ENCODE measurements around the gene SLC29A2. TPM values are rescaled to one million over a fixed set of nuclear protein-coding genes. Genes with fewer than 3 reads are reported as not detected.

SLC29A2 gene
- total RNA-seq, 1 experiment from 2014 or later: 36.1 TPM

GRCh38 chr11:66335531-66336233 lies 35.9 kb downstream of the SLC29A2 start:
- Histone ChIP-seq H2AFZ (peak overlapping the region; percentile 74), H3K9me3 (ENCODE audit: insufficient read depth, low read depth) (no peaks in the 10 kb centered on the region), H3K27ac (peak overlapping the region; percentile 65), H3K4me2 (peak overlapping the region; percentile 82), H3F3A (ENCODE audit: insufficient read depth, low read depth) (peaks cover 17% of the 10 kb centered on the region; the same call in 1 of the 2 replicates), H3K36me3 (ENCODE audit: low read depth) (no peaks in the 10 kb centered on the region), H3K79me2 (ENCODE audit: low read depth) (peaks cover 8% of the 10 kb centered on the region; the same call in 1 of the 2 replicates), H3K4me1 (replicated peaks; ENCODE audit: insufficient read depth) (peaks cover 16% of the 10 kb centered on the region), H3K9me2 (ENCODE audit: insufficient read depth) (no peaks in the 10 kb centered on the region), H4K20me1 (ENCODE audit: insufficient read depth) (peaks cover 8% of the 10 kb centered on the region), H3K4me3 (peak overlapping the region; percentile 79), H3K27me3 (ENCODE audit: insufficient read depth, low read depth) (no peaks in the 10 kb centered on the region)
- ChIA-PET CTCF (interaction anchor here (0.6 to 2.8 kb wide), 7 partner anchors 10 to 118 kb away, joined by 3 to 30 read pairs (median 3); partner anchors contain the start of genes MRPL11 and YIF1A), POLR2A (ENCODE audit: unreplicated experiment) (interaction anchor here (0.6 to 2.0 kb wide), 5 partner anchors 11 to 720 kb away, joined by 3 to 46 read pairs (median 5); no protein-coding TSS in a partner anchor)
- BruUV-seq (replicated peaks): no TSS peak
- intact Hi-C loops (cut with micrococcal nuclease; ENCODE audit: unreplicated experiment): loop anchor here (1.0 to 2.0 kb wide), 3 partner anchors 23 to 113 kb away; partner anchors contain the start of gene YIF1A
- peak; percentile 49 to 63 for DNase-seq
- no peak for TF ChIP-seq CTCF (conservative IDR thresholded peaks at IDR 0.05)
- TF ChIP-seq EZH2 (IDR thresholded peaks at IDR 0.05; ENCODE audit: low read depth): no peak

GRCh38 chr11:66334605-66335442 lies 36.7 kb downstream of the SLC29A2 start:
- Histone ChIP-seq H3K27me3 (ENCODE audit: insufficient read depth, low read depth) (no peaks in the 10 kb centered on the region), H4K20me1 (ENCODE audit: insufficient read depth) (peaks cover 8% of the 10 kb centered on the region), H2AFZ (no peak overlapping the region), H3K4me3 (peak overlapping the region; percentile 79), H3K36me3 (ENCODE audit: low read depth) (no peaks in the 10 kb centered on the region), H3K27ac (no peak overlapping the region), H3K9me3 (ENCODE audit: insufficient read depth, low read depth) (no peaks in the 10 kb centered on the region), H3K9me2 (ENCODE audit: insufficient read depth) (no peaks in the 10 kb centered on the region), H3K79me2 (ENCODE audit: low read depth) (peaks cover 8% of the 10 kb centered on the region; the same call in 1 of the 2 replicates), H3K4me2 (peak overlapping the region; percentile 82), H3F3A (ENCODE audit: insufficient read depth, low read depth) (peaks cover 26% of the 10 kb centered on the region; the same call in 1 of the 2 replicates), H3K4me1 (replicated peaks; ENCODE audit: insufficient read depth) (peaks cover 16% of the 10 kb centered on the region)
- ChIA-PET POLR2A (ENCODE audit: unreplicated experiment) (interaction anchor here (0.6 to 2.0 kb wide), 2 partner anchors 22 to 692 kb away, joined by 8 to 46 read pairs; no protein-coding TSS in a partner anchor), CTCF (interaction anchor here (1.0 to 2.8 kb wide), 5 partner anchors 9 to 117 kb away, joined by 3 to 30 read pairs (median 3); no protein-coding TSS in a partner anchor)
- TF ChIP-seq EZH2 (IDR thresholded peaks at IDR 0.05; ENCODE audit: low read depth) (no peak), CTCF (conservative IDR thresholded peaks at IDR 0.05) (no peak)
- no TSS peak for BruUV-seq (replicated peaks)
- intact Hi-C loops (cut with micrococcal nuclease; ENCODE audit: unreplicated experiment): no loop called here
- DNase-seq: no peak

Measured in PC-9 (cell line).